DOHH2 (cell line): ENCODE measurements around the gene FAM228B.

Experiments used
- H3F3A ChIP-seq: fragments of 200-600 bp; sonication (generic), shearing (Covaris generic); 2 replicates; pipeline ENCODE4 v1.6.0; 2016; ENCODE audit warnings: antibody characterized with exemption, mild to moderate bottlenecking; ENCODE audit not compliant: control insufficient read depth, insufficient read depth
- H3K27ac ChIP-seq: fragments of 200-600 bp; sonication (generic); 2 replicates; pipeline ENCODE4 v1.5.1; 2014; ENCODE audit warnings: low read depth, mild to moderate bottlenecking, low read length, moderate library complexity
- H3K27me3 ChIP-seq: fragments of 200-600 bp; sonication (generic); 2 replicates; pipeline ENCODE4 v1.6.1; 2014; ENCODE audit warnings: mild to moderate bottlenecking, low read length, mixed read lengths; ENCODE audit not compliant: control insufficient read depth
- H3K36me3 ChIP-seq: fragments of 200-600 bp; sonication (generic); 2 replicates; pipeline ENCODE4 v1.6.1; 2014; ENCODE audit warnings: mild to moderate bottlenecking, low read length, moderate library complexity, mixed read lengths; ENCODE audit not compliant: control insufficient read depth
- H3K4me1 ChIP-seq: fragments of 200-600 bp; sonication (generic); 2 replicates; pipeline ENCODE4 v1.6.1; 2014; ENCODE audit warnings: mild to moderate bottlenecking, low read length, mixed read lengths; ENCODE audit not compliant: control insufficient read depth
- H3K4me2 ChIP-seq: fragments of 200-600 bp; sonication (generic); 2 replicates; pipeline ENCODE4 v1.6.0; 2014; ENCODE audit warnings: mild to moderate bottlenecking, low read length, moderate library complexity
- H3K4me3 ChIP-seq: fragments of 200-600 bp; sonication (generic); 2 replicates; pipeline ENCODE4 v1.5.1; 2014; ENCODE audit warnings: mild to moderate bottlenecking, low read length, mixed read lengths
- H3K79me2 ChIP-seq: fragments of 200-600 bp; sonication (generic); 2 replicates; pipeline ENCODE4 v1.6.1; 2014; ENCODE audit warnings: mild to moderate bottlenecking, low read length, mixed read lengths; ENCODE audit not compliant: control insufficient read depth
- H3K9me2 ChIP-seq: fragments of 200-600 bp; sonication (generic); replicated peaks from 2 replicates; pipeline ENCODE4 v1.6.1; 2014; ENCODE audit warnings: mild to moderate bottlenecking, low read length, mixed read lengths; ENCODE audit not compliant: control insufficient read depth
- H3K9me3 ChIP-seq: fragments of 200-600 bp; sonication (generic); 2 replicates; pipeline ENCODE4 v1.6.1; 2014; ENCODE audit warnings: antibody characterized with exemption, low read length, mixed read lengths; ENCODE audit not compliant: control insufficient read depth, insufficient read depth
- H4K20me1 ChIP-seq: fragments of 200-600 bp; sonication (generic); 2 replicates; pipeline ENCODE4 v1.6.0; 2014; ENCODE audit warnings: low read depth, mild to moderate bottlenecking, antibody characterized with exemption, low read length, moderate library complexity; ENCODE audit not compliant: control insufficient read depth, insufficient read depth
- EZH2phosphoT487 ChIP-seq: fragments of 200-600 bp; sonication (generic); IDR thresholded peaks from 2 replicates; pipeline ENCODE4 v1.6.1; 2017; ENCODE audit warnings: borderline replicate concordance, mild to moderate bottlenecking, antibody characterized with exemption, low read length, moderate library complexity, mixed read lengths
- TF ChIP-seq, protein P1 (sequence below): fragments of 200-600 bp; sonication (generic); IDR thresholded peaks from one replicate; pipeline ENCODE4 v1.5.1; 2014; ENCODE audit warnings: antibody characterized with exemption, mild to moderate bottlenecking, low read depth, low read length; ENCODE audit not compliant: poor library complexity, severe bottlenecking

FAM228B gene

DNA sequence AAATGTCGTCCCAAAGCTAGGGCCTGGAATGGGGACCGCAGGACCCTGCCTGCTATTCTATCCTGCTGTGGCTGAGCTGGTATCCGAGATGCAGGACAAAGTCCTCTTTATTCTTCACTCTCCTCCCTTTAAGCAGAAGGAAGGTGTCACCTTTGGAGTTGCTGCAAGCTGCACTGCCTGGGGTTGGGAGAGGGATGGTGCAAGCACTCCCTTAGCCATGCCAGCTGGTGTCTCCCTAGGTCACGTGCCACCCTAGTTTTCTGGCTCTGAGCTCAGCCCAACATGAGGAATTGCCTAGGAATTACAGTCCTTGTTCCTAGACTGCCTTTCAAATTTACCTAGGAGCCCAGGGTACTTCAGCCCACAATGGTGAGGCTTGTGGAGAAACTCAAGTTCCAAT, 30.2 kb downstream of the FAM228B start:
- no peak overlapping the region for H3K4me3 ChIP-seq
- H3K27me3 ChIP-seq, result no peaks in the 10 kb centered on the region
- no peaks in the 10 kb centered on the region for H3K4me1 ChIP-seq
- no peaks in the 10 kb centered on the region for H3K36me3 ChIP-seq
- no peak for TF ChIP-seq EZH2phosphoT487
- H3F3A ChIP-seq, result no peaks in the 10 kb centered on the region
- no peaks in the 10 kb centered on the region for H3K79me2 ChIP-seq
- H4K20me1 ChIP-seq, result no peaks in the 10 kb centered on the region
- H3K27ac ChIP-seq, result no peak overlapping the region
- no peak overlapping the region for H3K4me2 ChIP-seq
- H3K9me3 ChIP-seq, result no peaks in the 10 kb centered on the region
- no peaks in the 10 kb centered on the region for H3K9me2 ChIP-seq

DNA sequence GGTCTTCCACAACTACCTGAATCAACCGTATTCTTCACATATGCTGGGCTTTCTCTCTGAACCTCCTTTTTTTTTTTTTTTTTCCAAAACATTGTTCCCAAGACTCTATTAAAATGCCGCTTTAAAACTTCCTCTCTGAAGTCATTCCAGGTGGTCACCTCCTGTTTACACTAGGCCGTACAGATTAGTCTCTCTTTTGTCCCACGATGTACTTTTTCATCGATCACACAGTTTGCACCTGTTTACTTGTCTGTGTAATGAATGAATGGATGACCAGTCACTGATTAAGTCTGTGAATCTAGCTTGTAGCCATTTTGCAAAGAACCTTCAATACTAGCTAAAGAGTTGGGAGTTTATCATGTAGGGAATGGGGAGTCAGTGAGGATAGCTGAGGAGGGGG, 34.9 kb downstream of the FAM228B start:
- no peaks in the 10 kb centered on the region for H3K27me3 ChIP-seq
- no peaks in the 10 kb centered on the region for H3F3A ChIP-seq
- no peaks in the 10 kb centered on the region for H3K36me3 ChIP-seq
- no peaks in the 10 kb centered on the region for H3K9me2 ChIP-seq
- no peaks in the 10 kb centered on the region for H3K9me3 ChIP-seq
- H3K4me3 ChIP-seq, result no peak overlapping the region
- TF ChIP-seq, protein P1, sequence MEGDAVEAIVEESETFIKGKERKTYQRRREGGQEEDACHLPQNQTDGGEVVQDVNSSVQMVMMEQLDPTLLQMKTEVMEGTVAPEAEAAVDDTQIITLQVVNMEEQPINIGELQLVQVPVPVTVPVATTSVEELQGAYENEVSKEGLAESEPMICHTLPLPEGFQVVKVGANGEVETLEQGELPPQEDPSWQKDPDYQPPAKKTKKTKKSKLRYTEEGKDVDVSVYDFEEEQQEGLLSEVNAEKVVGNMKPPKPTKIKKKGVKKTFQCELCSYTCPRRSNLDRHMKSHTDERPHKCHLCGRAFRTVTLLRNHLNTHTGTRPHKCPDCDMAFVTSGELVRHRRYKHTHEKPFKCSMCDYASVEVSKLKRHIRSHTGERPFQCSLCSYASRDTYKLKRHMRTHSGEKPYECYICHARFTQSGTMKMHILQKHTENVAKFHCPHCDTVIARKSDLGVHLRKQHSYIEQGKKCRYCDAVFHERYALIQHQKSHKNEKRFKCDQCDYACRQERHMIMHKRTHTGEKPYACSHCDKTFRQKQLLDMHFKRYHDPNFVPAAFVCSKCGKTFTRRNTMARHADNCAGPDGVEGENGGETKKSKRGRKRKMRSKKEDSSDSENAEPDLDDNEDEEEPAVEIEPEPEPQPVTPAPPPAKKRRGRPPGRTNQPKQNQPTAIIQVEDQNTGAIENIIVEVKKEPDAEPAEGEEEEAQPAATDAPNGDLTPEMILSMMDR, result no peak
- TF ChIP-seq EZH2phosphoT487, result no peak
- no peaks in the 10 kb centered on the region for H4K20me1 ChIP-seq
- no peaks in the 10 kb centered on the region for H3K79me2 ChIP-seq
- H3K4me2 ChIP-seq, result no peak overlapping the region
- no peaks in the 10 kb centered on the region for H3K4me1 ChIP-seq
- H3K27ac ChIP-seq, result no peak overlapping the region

DNA sequence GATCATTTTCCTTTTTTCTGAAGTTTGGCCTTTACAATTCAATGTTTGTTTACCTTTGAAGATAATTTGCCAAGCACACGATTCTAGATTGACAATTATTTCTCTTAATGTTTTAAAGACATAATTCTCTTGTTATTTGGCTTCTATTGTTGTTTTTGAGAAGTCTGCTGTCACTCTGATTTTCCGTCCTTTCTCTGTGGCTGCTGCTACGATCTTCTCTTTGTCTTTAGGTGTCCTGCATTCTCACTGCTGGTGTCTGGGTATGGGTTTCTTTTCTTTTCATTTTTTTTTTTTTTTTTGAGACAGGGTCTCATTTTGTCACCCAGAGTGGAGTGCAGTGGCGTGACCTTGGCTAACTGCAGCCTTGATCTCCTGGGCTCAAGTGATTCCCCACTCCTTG, 36.4 kb downstream of the FAM228B start:
- no peaks in the 10 kb centered on the region for H3F3A ChIP-seq
- no peaks in the 10 kb centered on the region for H4K20me1 ChIP-seq
- H3K36me3 ChIP-seq, result no peaks in the 10 kb centered on the region
- TF ChIP-seq, protein P1, result no peak
- no peak for TF ChIP-seq EZH2phosphoT487
- H3K4me1 ChIP-seq, result peaks cover 3% of the 10 kb centered on the region
- no peak overlapping the region for H3K4me2 ChIP-seq
- no peak overlapping the region for H3K27ac ChIP-seq
- no peaks in the 10 kb centered on the region for H3K27me3 ChIP-seq
- H3K9me2 ChIP-seq, result no peaks in the 10 kb centered on the region
- no peaks in the 10 kb centered on the region for H3K9me3 ChIP-seq
- H3K4me3 ChIP-seq, result no peak overlapping the region
- no peaks in the 10 kb centered on the region for H3K79me2 ChIP-seq

DNA sequence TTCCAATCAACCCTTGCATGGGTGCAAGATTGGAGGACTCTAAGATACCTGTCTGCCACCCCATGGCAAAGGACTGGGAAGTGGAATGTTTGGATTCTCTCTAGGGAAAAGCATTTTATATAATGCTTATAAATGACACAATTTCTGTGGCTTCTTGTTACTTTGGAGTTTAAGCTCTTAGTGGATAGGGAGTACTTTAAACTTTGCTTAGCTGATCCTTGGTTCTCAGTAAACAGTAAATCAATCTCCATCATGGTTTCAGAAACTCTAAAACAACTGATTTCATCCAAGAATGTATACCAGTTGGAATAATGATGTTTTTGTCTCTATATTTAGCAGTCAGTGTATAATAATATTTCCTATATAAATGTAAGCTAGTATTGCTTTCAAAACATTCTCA, 37.5 kb downstream of the FAM228B start:
- no peak overlapping the region for H3K4me3 ChIP-seq
- no peaks in the 10 kb centered on the region for H3K9me2 ChIP-seq
- H3K27ac ChIP-seq, result no peak overlapping the region
- no peaks in the 10 kb centered on the region for H4K20me1 ChIP-seq
- no peaks in the 10 kb centered on the region for H3K36me3 ChIP-seq
- no peak overlapping the region for H3K4me2 ChIP-seq
- no peaks in the 10 kb centered on the region for H3K27me3 ChIP-seq
- H3K79me2 ChIP-seq, result no peaks in the 10 kb centered on the region
- no peaks in the 10 kb centered on the region for H3K9me3 ChIP-seq
- peaks cover 6% of the 10 kb centered on the region for H3K4me1 ChIP-seq
- TF ChIP-seq EZH2phosphoT487, result no peak
- TF ChIP-seq, protein P1, result no peak
- H3F3A ChIP-seq, result no peaks in the 10 kb centered on the region
